ENCODE results near the gene RAD51B. TPM values are rescaled to one million over a fixed set of nuclear protein-coding genes. Genes with fewer than 3 reads are reported as not detected.

RAD51B gene
- polyA plus RNA-seq, 3 donors, result 3.6 to 11.6 (median 9.4) TPM

DNA sequence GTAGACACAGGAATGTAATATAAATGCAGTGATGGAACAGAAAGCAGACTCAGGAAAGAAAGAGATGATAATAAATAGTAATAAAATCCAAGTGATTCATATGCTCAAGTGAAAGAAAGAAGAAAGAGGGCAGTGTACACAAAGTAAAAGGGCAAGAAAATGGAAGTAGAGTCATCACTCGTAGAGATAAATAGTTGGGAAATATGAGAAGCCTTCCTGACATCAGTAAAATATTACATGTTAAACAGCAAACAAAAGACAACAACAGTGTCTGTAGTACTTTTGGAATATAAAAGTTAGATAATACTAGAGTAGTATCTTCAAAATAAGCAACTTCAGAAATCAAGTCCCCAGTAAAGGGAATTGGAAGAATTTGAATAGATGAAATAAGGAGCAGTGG lies 412.3 kb downstream of the RAD51B start:
- TF ChIP-seq, protein P1, sequence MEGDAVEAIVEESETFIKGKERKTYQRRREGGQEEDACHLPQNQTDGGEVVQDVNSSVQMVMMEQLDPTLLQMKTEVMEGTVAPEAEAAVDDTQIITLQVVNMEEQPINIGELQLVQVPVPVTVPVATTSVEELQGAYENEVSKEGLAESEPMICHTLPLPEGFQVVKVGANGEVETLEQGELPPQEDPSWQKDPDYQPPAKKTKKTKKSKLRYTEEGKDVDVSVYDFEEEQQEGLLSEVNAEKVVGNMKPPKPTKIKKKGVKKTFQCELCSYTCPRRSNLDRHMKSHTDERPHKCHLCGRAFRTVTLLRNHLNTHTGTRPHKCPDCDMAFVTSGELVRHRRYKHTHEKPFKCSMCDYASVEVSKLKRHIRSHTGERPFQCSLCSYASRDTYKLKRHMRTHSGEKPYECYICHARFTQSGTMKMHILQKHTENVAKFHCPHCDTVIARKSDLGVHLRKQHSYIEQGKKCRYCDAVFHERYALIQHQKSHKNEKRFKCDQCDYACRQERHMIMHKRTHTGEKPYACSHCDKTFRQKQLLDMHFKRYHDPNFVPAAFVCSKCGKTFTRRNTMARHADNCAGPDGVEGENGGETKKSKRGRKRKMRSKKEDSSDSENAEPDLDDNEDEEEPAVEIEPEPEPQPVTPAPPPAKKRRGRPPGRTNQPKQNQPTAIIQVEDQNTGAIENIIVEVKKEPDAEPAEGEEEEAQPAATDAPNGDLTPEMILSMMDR (IDR thresholded peaks at IDR 0.05), result no peak
- Mint-ChIP-seq H3K36me3 (peaks cover 0 to 3% of the 10 kb centered on the region in 2 donors), H3K27me3 (ENCODE audit: low read depth in 3 of 3) (no peaks in the 10 kb centered on the region), H3K27ac (no peak overlapping the region), H3K9me3 (no peaks in the 10 kb centered on the region), H3K4me3 (no peak overlapping the region), H3K4me1 (no peaks in the 10 kb centered on the region)
- Histone ChIP-seq H3K79me2 (ENCODE audit: insufficient read depth, low read length) (no peaks in the 10 kb centered on the region), H3K9ac (ENCODE audit: insufficient read depth, low read length, poor library complexity, severe bottlenecking) (no peak overlapping the region), H2AFZ (ENCODE audit: insufficient read depth, low read depth, low read length, poor library complexity, severe bottlenecking) (no peak overlapping the region), H3K9me3 (replicated peaks in 1 of 2; ENCODE audit: control insufficient read depth in 1 of 2, insufficient read depth in 1 of 2, low read length in 2 of 2) (no peaks in the 10 kb centered on the region), H3K27ac (ENCODE audit: low read depth in 1 of 2, low read length in 2 of 2) (no peak overlapping the region), H3K4me3 (replicated peaks in 1 of 3; ENCODE audit: low read depth in 2 of 3, low read length in 3 of 3) (no peak overlapping the region), H3K27me3 (ENCODE audit: control insufficient read depth in 2 of 2, insufficient read depth in 2 of 2, low read length in 2 of 2) (no peaks in the 10 kb centered on the region), H4K20me1 (ENCODE audit: insufficient read depth, low read length) (no peaks in the 10 kb centered on the region), H3K36me3 (replicated peaks in 1 of 2; ENCODE audit: control insufficient read depth in 1 of 2, insufficient read depth in 2 of 2, low read length in 2 of 2) (no peaks in the 10 kb centered on the region), H3K4me1 (ENCODE audit: control insufficient read depth in 1 of 2, insufficient read depth in 2 of 2, low read length in 2 of 2) (no peaks in the 10 kb centered on the region), H3K4me2 (replicated peaks; ENCODE audit: extremely low read depth, low read length, poor library complexity, severe bottlenecking) (no peak overlapping the region)
- intact Hi-C loops (cut with micrococcal nuclease), result no loop called here
- no peak for DNase-seq
- no CpG with 5 or more reads among the region's 1 CpG for WGBS (ENCODE audit: insufficient coverage)

DNA sequence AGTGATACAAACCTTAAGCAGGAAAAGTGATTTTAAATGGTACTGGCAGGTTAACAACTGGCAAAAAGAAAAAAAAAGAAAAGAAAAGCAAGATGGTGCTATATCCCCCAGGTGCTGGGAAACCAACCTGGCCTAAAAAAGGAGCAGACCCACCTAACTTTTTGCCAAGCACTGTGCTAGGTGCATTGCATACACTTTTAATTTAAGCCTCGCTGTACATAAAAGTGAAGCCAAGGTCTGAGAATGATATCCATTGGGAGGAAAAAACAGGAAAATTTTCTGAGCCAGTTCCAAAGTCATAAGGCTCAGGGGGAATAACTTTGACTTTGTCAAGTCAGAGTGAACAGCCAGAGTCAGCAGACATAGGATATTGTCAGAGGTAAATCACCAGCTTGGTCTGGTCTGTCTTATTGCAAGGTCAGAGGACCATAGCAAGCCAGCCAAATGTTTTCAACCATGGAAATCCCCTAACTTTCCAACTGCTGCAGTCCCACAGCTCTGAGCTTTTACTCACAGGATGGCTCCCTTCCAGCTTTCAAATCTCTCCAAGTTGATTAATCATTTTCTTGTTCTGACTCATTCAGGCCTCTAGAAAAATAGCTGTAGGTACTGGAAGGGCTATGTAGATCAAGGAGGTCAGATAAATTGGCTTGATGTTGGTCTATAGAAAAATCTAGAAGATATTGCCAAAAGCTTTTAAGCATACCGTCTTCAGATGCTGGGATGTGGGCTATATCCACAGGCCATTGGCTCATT lies 412.9 kb downstream of the RAD51B start:
- Histone ChIP-seq H3K27me3 (ENCODE audit: control insufficient read depth in 2 of 2, insufficient read depth in 2 of 2, low read length in 2 of 2) (no peaks in the 10 kb centered on the region), H3K36me3 (replicated peaks in 1 of 2; ENCODE audit: control insufficient read depth in 1 of 2, insufficient read depth in 2 of 2, low read length in 2 of 2) (no peaks in the 10 kb centered on the region), H3K4me2 (replicated peaks; ENCODE audit: extremely low read depth, low read length, poor library complexity, severe bottlenecking) (no peak overlapping the region), H3K4me3 (replicated peaks in 1 of 3; ENCODE audit: low read depth in 2 of 3, low read length in 3 of 3) (no peak overlapping the region), H3K27ac (ENCODE audit: low read depth in 1 of 2, low read length in 2 of 2) (no peak overlapping the region), H2AFZ (ENCODE audit: insufficient read depth, low read depth, low read length, poor library complexity, severe bottlenecking) (no peak overlapping the region), H3K9me3 (replicated peaks in 1 of 2; ENCODE audit: control insufficient read depth in 1 of 2, insufficient read depth in 1 of 2, low read length in 2 of 2) (no peaks in the 10 kb centered on the region), H3K79me2 (ENCODE audit: insufficient read depth, low read length) (no peaks in the 10 kb centered on the region), H4K20me1 (ENCODE audit: insufficient read depth, low read length) (no peaks in the 10 kb centered on the region), H3K9ac (ENCODE audit: insufficient read depth, low read length, poor library complexity, severe bottlenecking) (no peak overlapping the region), H3K4me1 (ENCODE audit: control insufficient read depth in 1 of 2, insufficient read depth in 2 of 2, low read length in 2 of 2) (no peaks in the 10 kb centered on the region)
- intact Hi-C loops (cut with micrococcal nuclease), result no loop called here
- Mint-ChIP-seq H3K27ac (no peak overlapping the region), H3K9me3 (no peaks in the 10 kb centered on the region), H3K4me1 (peaks cover 2% of the 10 kb centered on the region), H3K27me3 (ENCODE audit: low read depth in 3 of 3) (no peaks in the 10 kb centered on the region), H3K4me3 (no peak overlapping the region), H3K36me3 (peaks cover 0 to 3% of the 10 kb centered on the region in 2 donors)
- DNase-seq, result peak; percentile 15 to 65 (median 16)
- WGBS (ENCODE audit: insufficient coverage), result 89% methylated on average over 1 of the region's 2 CpGs
- TF ChIP-seq, protein P1 (IDR thresholded peaks at IDR 0.05), result no peak
